HK-2 (cell line): ENCODE results near the gene CYP26A1.

Experiments used
- DNase-seq: peaks from one replicate; pipeline ENCODE4 v3.0.0-alpha.2; 2018; ENCODE audit not compliant: unreplicated experiment

Gene CYP26A1

GRCh38 chr10:93064874-93065660 is 8.6 kb upstream of the CYP26A1 start:
- DNase-seq = no peak

- DNase-seq = no peak
These were observed 7.8 kb upstream of the CYP26A1 start for GRCh38 chr10:93065675-93066543.

GRCh38 chr10:93066544-93066913 is 7.2 kb upstream of the CYP26A1 start:
- no peak for DNase-seq

DNA sequence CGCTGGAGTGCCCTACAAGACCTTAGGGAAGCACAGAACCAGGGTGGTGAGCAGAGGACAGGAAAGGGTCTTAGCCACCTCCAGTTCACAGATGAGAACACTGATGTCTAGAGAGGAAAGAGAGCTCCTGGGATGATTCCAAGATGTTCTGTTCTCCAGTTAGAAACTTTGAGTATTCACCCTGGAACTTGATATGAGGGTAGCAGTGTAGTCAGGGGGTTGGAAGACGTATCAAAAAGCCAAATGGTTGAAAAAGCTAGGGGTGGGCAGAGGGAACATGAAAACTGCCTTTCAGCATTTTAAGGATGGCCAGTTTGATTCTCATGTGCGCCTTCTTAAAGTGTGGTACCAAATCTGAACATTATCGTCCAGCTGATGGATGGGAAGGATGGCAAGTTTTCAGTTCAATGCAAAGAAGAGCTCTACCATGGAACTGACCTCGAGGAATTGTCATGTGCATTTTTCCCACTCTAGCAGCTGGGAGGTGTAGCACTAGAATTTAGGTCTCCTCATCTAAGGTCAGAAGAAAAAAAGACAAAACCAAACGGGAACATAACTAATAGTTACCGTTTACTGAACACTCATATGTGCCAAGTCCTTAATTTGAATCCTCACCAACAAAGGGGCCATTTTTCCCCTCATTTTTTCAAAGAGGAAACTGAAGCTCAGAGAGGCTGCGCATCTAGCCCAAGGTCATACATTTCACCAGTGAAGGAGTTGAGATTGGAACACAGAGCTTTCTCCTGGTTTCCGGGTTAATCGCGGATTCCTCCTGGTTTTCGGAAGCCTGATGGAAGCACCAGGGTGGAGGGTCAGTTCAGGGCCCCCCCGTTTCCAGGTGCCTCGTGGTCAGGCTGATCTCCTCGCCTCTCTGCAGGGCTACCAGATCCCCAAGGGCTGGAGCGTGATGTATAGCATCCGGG is 6.0 kb upstream of the CYP26A1 start:
- DNase-seq = no peak

DNA sequence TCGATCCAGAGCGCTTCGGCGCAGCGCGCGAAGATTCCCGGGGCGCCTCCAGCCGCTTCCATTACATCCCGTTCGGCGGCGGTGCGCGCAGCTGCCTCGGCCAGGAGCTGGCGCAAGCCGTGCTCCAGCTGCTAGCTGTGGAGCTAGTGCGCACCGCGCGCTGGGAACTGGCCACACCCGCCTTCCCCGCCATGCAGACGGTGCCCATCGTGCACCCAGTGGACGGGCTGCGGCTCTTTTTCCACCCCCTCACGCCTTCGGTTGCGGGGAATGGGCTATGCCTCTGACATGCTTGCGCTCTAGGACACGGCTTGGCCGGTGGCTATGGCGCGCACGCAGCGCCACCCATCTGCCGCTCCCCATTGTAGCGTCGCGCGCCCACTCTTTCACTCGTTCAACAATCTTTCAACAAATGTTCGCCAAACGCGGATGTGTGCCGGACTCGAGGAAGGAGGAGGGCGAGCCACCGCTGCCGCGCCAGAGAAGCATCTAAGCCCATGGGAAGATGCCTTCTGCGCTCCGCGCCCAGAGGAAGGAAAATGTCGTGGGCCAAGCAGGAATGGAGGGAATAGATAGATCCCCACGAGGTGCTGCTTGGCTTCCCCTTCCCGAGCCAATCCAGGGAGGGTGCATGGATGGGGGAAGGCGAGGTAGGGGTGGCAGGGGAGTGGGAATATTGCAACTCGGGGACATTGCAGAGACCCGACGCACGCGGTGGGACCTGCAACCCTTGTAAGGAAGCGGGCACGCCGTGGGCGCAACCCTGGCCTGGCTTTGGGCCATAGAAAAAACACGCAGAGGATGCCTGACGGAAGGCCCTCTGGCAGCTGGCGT is 5.1 kb upstream of the CYP26A1 start:
- DNase-seq = no peak

DNA sequence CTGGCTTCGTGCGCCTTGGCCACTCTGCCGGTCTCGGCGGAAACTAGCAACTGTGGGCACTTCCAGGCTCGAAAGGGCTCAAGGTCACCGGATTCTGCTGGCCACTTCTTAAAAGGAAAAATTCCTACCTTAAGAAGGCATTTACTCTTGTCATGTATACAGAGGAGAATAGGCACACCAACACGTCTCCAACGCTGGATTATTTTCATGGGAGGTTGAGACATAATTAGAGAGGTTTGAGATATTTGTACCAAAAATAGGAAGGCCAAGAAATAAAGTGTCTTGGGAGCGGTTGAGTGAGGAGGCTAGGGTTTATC is 4.5 kb upstream of the CYP26A1 start:
- DNase-seq = no peak

DNA sequence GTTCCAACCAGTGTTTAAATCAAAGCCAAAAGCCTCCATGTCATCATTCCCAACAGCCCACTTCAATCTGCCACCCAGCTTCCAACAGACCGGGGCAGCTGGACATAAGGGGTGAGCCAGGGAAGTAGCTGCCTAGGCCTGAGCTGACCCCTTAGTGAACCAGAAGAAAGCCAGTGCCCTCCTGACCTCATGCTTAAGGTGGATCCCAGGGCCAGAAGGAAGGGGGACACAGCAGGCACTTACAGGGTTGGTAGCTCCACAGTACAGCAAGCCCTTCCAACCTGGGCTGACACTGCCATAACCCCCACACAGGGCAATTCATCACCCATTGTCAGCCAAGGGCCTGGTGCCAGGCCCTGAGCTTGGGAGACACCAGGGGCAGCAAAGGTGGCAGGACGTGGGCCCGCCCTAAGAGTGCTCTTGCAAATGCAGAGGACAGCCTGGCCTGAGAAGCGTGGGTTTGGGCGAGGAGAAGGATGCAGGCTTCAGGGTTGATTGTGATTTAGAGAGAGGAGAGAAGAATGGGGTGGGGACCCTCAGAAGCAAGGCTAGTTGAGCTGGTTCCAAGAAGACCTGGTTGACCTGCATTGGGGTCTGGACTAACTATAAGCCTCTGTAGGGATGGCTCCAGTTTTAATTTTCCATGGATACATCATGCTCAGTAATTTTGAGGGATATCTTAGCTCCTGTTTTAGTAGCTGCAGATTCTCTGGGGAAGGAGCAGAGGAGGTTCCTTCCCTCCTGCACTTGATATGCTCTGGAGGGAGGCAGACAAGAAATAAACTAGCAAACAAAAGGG is 3.1 kb upstream of the CYP26A1 start:
- DNase-seq = no peak

DNA sequence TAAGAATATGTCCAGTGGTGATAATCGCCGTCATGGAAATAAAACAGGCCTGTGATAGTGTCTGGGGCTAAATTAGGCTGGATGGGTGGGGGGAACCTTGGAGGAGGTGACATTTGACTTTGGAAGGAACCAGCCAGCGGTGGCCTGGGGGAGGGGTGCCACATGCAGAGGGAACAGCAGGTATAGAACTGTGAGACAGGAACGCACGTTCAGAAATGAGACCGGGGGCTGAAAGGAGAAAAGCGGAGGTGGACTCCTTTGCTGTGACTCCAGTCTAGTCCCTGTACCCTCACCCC is 2.6 kb upstream of the CYP26A1 start:
- no peak for DNase-seq

DNA sequence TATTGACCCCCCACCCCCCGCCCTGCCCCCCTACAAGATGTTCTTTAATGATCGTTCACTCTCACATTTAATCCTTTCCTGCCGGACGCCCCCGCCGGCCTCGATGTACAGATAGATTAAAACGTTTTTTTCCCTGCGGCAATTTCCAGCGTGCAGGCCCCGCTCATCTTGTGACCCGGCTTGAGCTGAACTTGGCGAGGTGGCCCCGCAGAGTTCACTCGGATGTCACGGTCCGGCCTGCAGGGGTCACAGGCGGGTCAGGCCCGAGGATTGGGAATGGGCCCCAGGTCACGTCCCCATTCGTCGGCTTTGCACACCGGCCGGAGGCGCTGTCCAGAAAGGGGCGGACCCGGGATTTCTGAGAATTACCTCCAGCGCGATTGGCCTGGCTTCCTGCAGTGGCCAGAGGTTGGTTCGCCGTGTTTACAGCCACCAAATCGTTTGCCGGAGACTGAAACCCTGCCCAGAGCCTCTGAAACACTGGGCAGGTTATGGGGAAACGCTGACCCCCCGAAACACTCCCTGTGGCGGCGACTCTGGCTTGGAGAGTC is 1.9 kb upstream of the CYP26A1 start:
- DNase-seq = peak; percentile 83

DNA sequence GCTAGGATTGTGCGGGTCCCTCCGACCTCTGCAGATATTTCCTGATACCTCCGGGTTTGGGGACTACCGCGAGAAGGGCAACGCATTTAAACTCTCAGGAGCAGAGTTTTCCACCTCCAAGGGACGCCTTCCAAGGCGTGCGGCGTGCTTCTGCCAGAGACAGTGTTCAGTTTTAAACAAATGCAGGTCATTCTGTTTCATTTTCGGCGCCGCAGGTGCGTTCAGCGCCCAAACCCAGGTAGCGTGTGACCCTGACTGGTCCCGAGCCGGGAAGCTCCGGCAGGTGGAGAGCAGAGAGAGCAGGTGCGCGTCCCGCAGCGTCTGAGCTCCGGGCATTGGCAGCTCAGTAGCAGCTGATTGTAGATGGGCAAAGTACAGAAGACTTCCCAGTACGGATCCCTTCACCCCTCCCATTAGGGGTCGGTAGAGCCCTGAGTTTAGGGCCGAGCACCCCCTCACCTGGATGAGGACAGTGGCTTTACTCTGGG is 1.4 kb upstream of the CYP26A1 start:
- no peak for DNase-seq

DNA sequence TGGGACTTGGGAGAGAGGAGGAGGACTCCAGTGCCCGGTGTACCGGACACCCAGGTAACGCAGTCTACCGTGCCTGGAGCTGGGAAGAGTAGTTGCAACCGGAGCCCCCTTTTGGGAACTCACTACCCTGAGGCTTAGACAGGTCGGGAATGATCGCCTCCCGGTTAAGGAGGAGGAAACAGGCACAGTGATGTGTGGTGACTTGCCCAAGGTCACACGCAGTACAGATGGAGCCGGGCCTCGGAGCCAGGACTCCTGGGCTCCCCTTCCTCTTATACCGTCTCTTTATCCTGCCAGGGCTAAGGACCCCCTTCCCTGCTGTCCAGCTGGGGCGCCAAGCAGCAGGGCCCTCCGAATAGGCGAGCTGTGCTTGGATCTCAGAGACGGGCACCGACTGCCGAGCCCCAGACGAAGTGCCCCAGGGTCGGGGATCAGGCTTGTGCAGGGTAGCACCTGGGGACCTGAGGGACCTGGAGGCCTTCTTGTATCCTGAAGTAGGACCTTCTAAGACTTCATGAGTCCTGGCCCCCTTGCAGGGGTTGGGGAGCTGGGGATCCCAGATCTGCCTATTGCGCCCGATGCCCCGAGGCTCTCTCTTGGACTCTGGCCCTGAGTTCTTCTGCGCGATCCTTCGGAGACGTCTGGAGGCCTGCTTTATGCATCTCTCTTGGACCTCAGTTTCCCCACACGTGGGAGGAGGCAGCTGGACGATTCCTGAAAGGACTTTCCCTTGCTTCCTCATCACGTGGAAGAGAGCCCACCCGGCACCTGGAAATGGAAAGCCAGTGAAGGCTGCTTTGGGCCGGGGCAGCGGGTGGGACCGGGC is 767 bp upstream of the CYP26A1 start:
- no peak for DNase-seq

GRCh38 chr10:93074147-93074596 is 479 bp downstream of the CYP26A1 start:
- no peak for DNase-seq

GRCh38 chr10:93074597-93075368 is 1.1 kb downstream of the CYP26A1 start:
- peak; percentile 26 for DNase-seq

GRCh38 chr10:93075369-93076221 is 1.9 kb downstream of the CYP26A1 start:
- no peak for DNase-seq

- DNase-seq = no peak
These were observed 3.2 kb downstream of the CYP26A1 start for GRCh38 chr10:93076871-93077270.

DNA sequence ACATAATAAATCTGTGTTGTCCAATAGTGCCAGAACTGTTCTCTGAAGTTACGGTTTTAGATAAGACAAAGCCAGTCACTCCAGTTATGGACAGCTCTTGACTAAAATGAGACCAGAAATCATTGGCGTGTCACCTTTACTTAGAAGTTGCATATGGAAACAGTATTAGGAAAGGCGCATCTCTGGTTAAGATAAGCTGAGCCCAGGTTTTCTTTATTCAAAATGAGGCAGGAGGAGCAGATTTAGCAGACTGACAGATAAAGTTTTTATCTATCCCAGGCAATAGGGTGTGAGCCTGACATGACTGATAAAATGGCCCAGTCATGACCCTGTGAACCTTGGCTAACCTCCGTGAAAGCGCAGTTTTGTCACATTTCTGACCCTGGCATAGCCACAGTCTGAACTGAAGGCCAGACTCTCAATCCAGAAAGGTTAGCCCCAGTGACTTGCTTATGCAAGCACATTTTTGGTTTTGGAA is 4.2 kb downstream of the CYP26A1 start:
- DNase-seq = no peak

DNA sequence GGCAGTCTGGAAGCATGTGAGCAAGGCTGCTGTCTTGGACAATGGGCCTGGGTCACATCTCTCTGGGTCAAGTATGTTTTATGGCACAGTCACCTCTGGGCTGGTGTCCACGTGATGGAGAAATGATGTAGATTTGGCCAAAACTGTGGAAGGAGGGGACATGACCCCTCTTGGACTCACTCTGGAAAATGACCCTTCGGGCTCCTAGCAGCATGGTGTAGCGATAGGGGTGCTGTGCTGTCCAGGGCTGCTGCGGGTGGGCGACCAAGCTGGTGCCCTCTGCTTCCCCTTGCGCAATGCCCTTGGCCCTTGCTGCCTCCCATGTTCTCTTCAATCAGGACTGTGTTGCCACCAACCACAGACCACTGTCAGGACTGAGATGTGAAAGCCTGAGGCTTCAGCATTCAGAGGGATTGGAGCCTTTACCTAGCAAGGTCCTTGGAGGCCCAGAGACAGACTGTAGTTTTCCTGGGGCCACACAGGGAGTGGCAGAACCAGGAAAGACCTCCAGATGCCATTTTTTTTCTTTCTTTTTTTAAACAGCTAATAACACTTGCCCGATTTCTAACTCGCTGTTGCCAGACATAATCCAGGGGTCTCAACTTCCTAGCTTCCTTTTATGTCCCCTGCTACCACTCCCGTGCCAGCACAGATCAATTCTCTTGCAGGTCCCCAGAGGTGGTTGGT is 6.1 kb downstream of the CYP26A1 start:
- no peak for DNase-seq
